Stomach (tissue), 9 donors: Measurements from ENCODE around the gene MAD2L2. TPM values are rescaled to one million over a fixed set of nuclear protein-coding genes. Genes with fewer than 3 reads are reported as not detected.

Experiments used
- DNase-seq, 2 donors: peaks; one replicate each; pipeline versions ENCODE4 v3.0.0 to v3.0.0-alpha.2; 2013 to 2019
- H3K27ac ChIP-seq, 5 donors: fragments of 200-600 bp in 4 of 5; sonication (generic) in 4 of 5; one replicate each; pipeline ENCODE4 v1.5.1; 2013 to 2019; ENCODE audit warnings: mild to moderate bottlenecking in 1 of 5, moderate library complexity in 1 of 5
- H3K27me3 ChIP-seq, 3 donors: fragments of 200-600 bp; sonication (generic); one replicate each; pipeline ENCODE4 v1.5.1; 2017 to 2019; ENCODE audit warnings: mixed run types in 1 of 3
- H3K36me3 ChIP-seq, 4 donors: fragments of 200-600 bp; sonication (generic); 1 replicate in 3 of 4; 2 replicates in 1 of 4; pipeline ENCODE4 v1.5.1; 2016 to 2019
- H3K4me1 ChIP-seq, 4 donors: fragments of 200-600 bp; sonication (generic); one replicate each; pipeline ENCODE4 v1.5.1; 2016 to 2019
- H3K4me3 ChIP-seq, 4 donors: fragments of 200-600 bp; sonication (generic) in 3 of 4; one replicate each; pipeline ENCODE4 v1.5.1; 2016 to 2019; ENCODE audit warnings: mild to moderate bottlenecking in 1 of 4
- H3K9me3 ChIP-seq, 4 donors: fragments of 200-600 bp; sonication (generic); one replicate each; pipeline ENCODE4 v1.5.1; 2016 to 2019
- EP300 ChIP-seq: sonication (generic); formaldehyde crosslinking; IDR thresholded peaks from one replicate; pipeline ENCODE4 v1.6.1; 2017; ENCODE audit warnings: antibody characterized with exemption
- POLR2A ChIP-seq, 4 donors: fragments of 450-650 bp; IDR thresholded peaks; one replicate each; pipeline ENCODE4 v1.6.1; 2016; ENCODE audit warnings: antibody characterized with exemption in 4 of 4, control low read depth in 2 of 4, mild to moderate bottlenecking in 1 of 4, moderate library complexity in 1 of 4
- POLR2AphosphoS5 ChIP-seq, 3 donors: sonication (generic); formaldehyde crosslinking; IDR thresholded peaks; one replicate each; pipeline ENCODE4 v1.6.1; 2016; ENCODE audit warnings: antibody characterized with exemption in 3 of 3
- WGBS, 5 donors: extraction: QIAGEN DNeasy Blood & Tissue Kit in 3 of 5; methylation state at CpG; one replicate each; pipeline versions ENCODE4 v1.1.5 to v1.1.7; 2013 to 2018; 5-methylcytosine and 5-hydroxymethylcytosine counted together
- intact Hi-C: fragments of 100-400 bp; cut with DNase I; formaldehyde crosslinking; loops from one replicate; pipeline ENCODE4 v1.15.1; 2023; ENCODE audit warnings: low total_unique reads
- polyA plus RNA-seq, 3 donors: library from polyadenylated mRNA; stranded (reverse); fragments of 200-250 nt; gene quantifications; one replicate each; pipeline ENCODE4 v1.2.3, GENCODE V29; 2013
- total RNA-seq, 5 donors: library from RNA; depleted of rRNA; stranded (reverse); fragments of >200 nt; gene quantifications; one replicate each; pipeline versions ENCODE4 v1.1.0 to v1.2.3, GENCODE V29; 2014 to 2016
- TF ChIP-seq, protein P1 (sequence below), 7 experiments: fragments of 450-650 bp in 4 of 7; fragments of 200-600 bp in 3 of 7; sonication (generic) in 3 of 7; IDR thresholded peaks; one replicate each; pipeline ENCODE4 v1.5.1; 2016 to 2019; ENCODE audit warnings: antibody characterized with exemption in 7 of 7, control low read depth in 2 of 7, mild to moderate bottlenecking in 1 of 7
- donor health status: healthy with polysubstance abuse.
- donor health status: Bipolar disorder and iron deficiency.
- donor health status: healthy.

The MAD2L2 gene
- total and polyA plus RNA-seq, 8 donors = 7.2 to 54.4 (median 21.6) TPM

DNA sequence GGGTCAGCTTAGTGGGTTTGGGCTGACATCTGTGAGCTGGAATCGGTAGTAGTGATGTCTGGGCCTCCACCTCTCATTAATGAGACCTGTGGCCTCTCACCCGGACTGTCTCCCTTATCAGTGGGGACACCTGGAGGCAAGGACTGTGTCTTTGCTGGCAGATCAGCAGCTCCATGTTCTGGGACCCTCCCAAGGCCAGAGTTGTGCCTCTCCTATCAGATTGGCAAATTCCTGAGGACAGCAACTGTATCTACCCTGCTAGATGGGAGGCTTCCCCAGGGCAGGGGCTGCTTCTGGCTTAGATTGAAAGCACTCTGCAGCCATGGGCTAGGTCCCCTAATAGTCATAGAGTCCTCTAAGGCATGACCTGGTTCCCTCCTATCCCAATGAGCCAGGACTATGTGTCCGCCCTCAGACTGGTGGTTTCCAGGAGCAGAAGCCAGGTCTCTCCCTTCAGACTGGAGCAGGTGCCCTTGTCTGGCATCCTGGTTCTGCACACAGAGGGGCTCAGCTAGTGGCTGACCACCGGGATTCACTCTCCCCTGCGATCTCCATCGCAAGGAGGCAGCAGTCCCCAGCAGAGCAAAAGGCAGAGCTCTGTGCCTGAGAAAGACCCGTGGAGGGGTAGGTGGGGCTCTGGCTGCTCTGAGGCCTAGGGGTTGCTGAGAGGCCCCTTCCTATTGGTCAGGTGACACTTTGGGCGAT is 16.4 kb upstream of the MAD2L2 start:
- Histone ChIP-seq H3K27ac (no peak overlapping the region), H3K4me1 (peaks cover 0 to 24% (median 12%) of the 10 kb centered on the region in 4 donors), H3K4me3 (no peak overlapping the region), H3K27me3 (peaks cover 0 to 91% (median 35%) of the 10 kb centered on the region in 3 donors), H3K9me3 (no peaks in the 10 kb centered on the region), H3K36me3 (no peaks in the 10 kb centered on the region)
- TF ChIP-seq POLR2AphosphoS5 (IDR thresholded peaks at IDR 0.05) = no peak
- TF ChIP-seq, protein P1, sequence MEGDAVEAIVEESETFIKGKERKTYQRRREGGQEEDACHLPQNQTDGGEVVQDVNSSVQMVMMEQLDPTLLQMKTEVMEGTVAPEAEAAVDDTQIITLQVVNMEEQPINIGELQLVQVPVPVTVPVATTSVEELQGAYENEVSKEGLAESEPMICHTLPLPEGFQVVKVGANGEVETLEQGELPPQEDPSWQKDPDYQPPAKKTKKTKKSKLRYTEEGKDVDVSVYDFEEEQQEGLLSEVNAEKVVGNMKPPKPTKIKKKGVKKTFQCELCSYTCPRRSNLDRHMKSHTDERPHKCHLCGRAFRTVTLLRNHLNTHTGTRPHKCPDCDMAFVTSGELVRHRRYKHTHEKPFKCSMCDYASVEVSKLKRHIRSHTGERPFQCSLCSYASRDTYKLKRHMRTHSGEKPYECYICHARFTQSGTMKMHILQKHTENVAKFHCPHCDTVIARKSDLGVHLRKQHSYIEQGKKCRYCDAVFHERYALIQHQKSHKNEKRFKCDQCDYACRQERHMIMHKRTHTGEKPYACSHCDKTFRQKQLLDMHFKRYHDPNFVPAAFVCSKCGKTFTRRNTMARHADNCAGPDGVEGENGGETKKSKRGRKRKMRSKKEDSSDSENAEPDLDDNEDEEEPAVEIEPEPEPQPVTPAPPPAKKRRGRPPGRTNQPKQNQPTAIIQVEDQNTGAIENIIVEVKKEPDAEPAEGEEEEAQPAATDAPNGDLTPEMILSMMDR (IDR thresholded peaks at IDR 0.05) = no peak
- TF ChIP-seq POLR2A (IDR thresholded peaks at IDR 0.05) = no peak
- TF ChIP-seq EP300 = no peak
- intact Hi-C loops = no loop called here
- no peak for DNase-seq
- WGBS, 5 donors = 64 to 74% (median 67%) methylated on average over 8 of the region's 8 CpGs

DNA sequence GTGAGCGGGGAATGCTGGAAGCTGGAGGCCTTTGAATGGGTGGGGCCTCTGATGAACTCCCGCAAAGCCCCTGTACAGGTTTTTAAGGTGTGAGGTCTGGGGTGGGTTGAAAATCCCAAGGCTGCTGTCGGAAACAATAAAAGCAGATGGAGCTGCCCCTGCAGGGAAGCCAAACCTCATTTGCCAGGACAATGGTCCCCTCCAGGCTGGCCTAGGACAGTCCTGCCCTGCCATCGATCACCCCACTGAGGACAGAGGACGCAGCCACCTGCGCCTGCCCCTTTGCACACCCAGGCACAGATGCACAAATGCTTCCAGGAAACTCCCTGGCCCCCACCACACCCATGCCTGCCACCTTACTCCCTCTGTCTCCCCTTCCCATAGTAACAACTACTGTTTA is 14.9 kb upstream of the MAD2L2 start:
- Histone ChIP-seq H3K27me3 (peaks cover 12 to 94% (median 42%) of the 10 kb centered on the region in 3 donors), H3K9me3 (no peaks in the 10 kb centered on the region), H3K4me1 (peaks cover 15 to 32% (median 22%) of the 10 kb centered on the region in 4 donors), H3K4me3 (no peak overlapping the region), H3K36me3 (no peaks in the 10 kb centered on the region), H3K27ac (no peak overlapping the region)
- 80 to 94% (median 89%) methylated on average over 6 of the region's 6 CpGs for WGBS, 5 donors
- DNase-seq = no peak
- TF ChIP-seq EP300 (no peak), POLR2AphosphoS5 (IDR thresholded peaks at IDR 0.05) (no peak), POLR2A (IDR thresholded peaks at IDR 0.05) (no peak)
- TF ChIP-seq, protein P1 (IDR thresholded peaks at IDR 0.05) = no peak
- intact Hi-C loops = no loop called here

DNA sequence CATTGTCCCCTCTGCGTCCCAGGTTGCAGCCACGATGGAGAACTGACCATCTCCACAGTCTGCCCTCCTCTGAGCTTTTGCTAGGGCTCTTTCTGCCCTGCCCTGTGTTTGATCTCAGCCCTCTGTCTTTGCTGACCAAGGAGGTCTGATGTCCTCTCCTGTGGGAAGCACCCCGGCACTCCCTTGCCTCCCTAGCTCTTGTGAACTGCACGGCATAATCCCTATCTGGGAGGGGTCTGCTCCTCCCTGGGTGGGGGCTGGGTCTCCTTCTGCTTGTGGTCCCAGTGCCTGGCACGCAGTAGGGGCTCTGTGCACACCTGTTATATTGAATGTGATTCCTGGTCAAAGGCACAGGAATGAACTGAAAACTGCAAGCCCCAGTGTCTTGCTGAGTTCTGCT is 13.0 kb upstream of the MAD2L2 start:
- intact Hi-C loops = no loop called here
- Histone ChIP-seq H3K9me3 (no peaks in the 10 kb centered on the region), H3K36me3 (no peaks in the 10 kb centered on the region), H3K4me1 (peaks cover 19 to 36% (median 27%) of the 10 kb centered on the region in 4 donors), H3K4me3 (no peak overlapping the region), H3K27ac (no peak overlapping the region), H3K27me3 (peaks cover 14 to 95% (median 51%) of the 10 kb centered on the region in 3 donors)
- TF ChIP-seq EP300 = no peak
- no peak for DNase-seq
- WGBS, 5 donors = 42 to 60% (median 52%) methylated on average over 4 to 5 of the region's 5 CpGs

DNA sequence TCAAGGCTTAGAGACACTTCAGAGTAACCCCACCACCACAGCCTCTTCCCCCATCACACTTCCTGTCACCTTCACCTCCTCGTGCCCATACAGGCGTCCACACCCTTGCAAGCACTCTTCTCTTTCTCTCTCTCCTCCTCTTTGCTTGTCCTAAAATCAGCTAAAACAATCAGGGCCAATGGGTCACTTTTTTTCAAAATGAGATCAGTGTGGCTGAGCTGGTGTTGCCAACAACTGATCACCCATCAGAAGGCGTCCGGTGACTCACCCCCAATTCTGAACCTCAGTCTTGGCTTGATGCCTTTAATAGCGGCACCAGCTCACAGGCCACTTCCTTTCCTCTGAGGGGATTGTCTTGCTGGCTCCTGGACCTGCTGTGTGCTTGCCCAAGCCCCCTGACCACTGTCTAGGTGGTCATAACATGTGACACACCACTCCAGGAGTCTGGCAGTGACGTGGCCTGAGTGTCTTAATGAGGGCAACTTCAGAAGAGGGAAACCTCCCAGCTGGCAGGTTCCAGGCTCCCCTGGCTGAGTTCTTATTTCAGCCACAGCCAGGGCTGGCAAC is 12.2 kb upstream of the MAD2L2 start:
- TF ChIP-seq, protein P1 (IDR thresholded peaks at IDR 0.05) = no peak
- TF ChIP-seq POLR2AphosphoS5 (IDR thresholded peaks at IDR 0.05) (no peak), EP300 (no peak), POLR2A (IDR thresholded peaks at IDR 0.05) (no peak)
- Histone ChIP-seq H3K27ac (no peak overlapping the region), H3K4me3 (no peak overlapping the region), H3K9me3 (no peaks in the 10 kb centered on the region), H3K27me3 (peaks cover 14 to 98% (median 57%) of the 10 kb centered on the region in 3 donors), H3K4me1 (peaks cover 19 to 36% (median 27%) of the 10 kb centered on the region in 4 donors), H3K36me3 (no peaks in the 10 kb centered on the region)
- intact Hi-C loops = no loop called here
- DNase-seq = no peak
- WGBS, 5 donors = 7 to 14% (median 12%) methylated on average over 6 of the region's 6 CpGs
